Activated T-cell treated with anti-CD3 and anti-CD28 coated beads for 1 hour (primary cell): ENCODE measurements around the gene GRIK4.

Experiments
- DNase-seq: peaks from one replicate; pipeline ENCODE4 v3.0.0-alpha.2; 2020; ENCODE audit warnings: low read depth

The GRIK4 gene

DNA sequence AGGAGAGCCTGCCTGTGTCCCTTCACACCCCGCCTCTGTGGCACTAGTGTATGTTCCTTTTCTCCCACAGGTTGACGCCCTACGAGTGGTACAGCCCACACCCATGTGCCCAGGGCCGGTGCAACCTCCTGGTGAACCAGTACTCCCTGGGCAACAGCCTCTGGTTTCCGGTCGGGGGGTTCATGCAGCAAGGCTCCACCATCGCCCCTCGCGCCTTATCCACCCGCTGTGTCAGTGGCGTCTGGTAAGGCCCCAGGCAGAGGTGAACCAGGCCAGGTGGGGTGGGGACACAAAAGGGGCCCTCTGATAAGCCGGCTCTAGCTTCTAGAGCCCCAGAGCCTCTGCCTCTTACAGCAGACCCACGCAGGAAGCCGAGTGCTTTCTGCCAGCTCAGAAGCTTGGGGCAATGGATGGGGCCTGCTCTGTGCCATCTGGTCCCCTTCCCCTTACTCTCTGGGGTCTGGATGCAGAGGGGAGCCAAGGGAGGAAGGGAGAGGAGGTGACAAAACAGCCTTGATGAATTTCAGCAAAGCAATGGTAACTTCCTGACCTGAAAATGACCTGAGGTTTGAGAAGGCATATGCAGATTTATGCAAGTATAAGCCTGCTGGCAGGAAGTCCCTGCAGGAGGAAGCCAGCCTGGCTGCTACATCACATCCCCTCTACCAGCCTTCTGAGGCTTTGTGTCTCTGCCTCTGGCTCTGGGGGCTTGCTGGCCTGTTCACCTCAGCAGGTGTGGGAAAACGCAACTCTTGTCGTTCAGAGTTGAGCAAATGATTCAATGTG, 445.4 kb downstream of the GRIK4 start:
- no peak for DNase-seq

DNA sequence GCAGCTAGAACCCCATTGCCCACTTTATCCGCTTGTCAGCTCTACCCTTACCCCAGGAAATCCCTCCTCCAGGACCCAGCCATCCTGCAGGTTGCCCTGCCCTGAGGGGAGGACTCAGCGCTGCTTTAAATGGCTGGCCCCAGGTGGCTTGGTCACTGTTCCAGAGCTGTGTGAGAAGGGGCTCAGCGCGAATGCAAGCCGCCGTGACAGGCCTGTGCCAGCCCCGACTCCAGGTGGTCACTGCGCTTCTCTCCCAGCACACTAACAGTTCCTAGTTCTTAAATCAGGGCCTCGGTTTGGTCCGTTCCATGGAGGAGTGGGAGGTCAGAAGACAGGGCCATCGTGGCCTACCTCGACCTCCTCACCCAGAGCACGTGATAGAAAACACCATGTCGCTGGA, 446.6 kb downstream of the GRIK4 start:
- DNase-seq = no peak

DNA sequence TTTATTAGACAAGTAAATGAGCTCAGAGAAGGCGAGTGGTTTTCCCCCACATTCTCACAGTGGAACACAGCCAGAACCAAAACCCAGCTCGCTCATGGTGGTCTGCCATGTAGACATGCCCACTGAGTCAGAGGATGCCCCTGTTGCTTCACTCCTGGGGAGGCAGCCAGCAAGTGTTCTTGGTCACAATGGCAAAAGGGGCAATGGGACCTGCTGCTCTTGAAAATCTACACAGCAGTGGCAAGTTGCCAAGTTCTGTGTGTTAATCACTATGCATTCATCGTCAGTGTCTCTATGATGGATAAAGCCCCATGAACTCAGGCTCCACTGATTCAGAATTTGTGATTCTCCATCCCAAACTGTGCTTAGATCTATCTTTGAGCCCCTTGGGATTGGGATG, 447.6 kb downstream of the GRIK4 start:
- DNase-seq = no peak

DNA sequence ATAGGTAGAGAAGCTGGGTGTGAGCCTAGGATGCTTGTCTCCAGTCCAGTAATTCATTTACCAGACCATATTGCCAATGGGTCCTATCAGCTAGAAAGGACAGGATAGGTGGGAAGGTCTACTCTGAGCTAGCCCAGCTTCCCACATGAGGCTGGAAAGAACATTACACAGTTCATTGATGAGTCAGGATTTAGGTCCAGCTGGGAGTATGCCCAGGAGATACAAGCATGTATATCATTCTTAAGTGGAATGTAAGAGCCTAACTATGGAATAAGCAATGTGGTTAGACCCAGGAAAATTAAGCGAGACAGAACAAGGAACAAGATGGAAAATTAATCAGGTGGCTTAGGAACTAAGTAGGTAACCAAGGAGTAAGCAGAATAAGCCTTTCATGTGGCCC, 453.3 kb downstream of the GRIK4 start:
- DNase-seq = no peak

DNA sequence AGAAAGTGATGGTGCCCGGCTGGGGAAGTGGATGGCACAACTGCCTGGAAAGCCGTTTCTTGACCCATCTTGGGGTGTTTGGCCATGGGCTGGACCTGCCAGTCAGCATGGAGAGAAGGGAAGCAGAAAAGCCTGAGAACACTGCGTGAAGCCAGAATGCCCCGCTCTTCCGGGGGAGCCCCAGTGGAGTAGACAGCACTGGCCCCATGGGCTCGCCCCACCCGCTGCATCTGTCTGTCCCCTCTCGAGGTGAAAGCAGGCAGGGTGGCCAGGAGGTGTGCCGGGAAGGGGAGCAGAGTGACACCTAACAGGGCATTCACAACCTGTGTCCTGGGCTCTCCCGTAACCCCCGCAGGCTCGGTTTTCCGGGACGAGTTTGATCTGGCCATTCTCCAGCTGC, 455.3 kb downstream of the GRIK4 start:
- DNase-seq = no peak

DNA sequence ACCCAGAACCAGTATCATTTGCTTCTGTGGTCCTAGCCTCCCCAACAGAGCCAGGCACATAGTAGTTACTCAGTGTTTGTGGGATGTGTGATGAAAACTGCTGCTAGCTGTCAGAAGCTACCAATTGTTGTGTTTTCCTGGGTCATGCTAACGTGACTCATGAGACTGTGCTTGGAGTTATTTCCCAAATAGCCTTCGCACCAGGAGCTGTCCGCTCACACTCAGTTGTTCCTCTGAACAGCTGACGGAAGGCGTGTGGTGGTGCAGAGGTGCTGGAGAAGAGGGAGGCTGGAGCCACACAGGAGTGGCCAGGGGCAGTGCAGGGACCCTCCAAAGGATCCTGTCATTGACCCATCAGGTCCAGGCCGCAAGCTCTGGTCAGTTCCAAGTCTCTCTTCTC, 458.4 kb downstream of the GRIK4 start:
- DNase-seq = no peak

DNA sequence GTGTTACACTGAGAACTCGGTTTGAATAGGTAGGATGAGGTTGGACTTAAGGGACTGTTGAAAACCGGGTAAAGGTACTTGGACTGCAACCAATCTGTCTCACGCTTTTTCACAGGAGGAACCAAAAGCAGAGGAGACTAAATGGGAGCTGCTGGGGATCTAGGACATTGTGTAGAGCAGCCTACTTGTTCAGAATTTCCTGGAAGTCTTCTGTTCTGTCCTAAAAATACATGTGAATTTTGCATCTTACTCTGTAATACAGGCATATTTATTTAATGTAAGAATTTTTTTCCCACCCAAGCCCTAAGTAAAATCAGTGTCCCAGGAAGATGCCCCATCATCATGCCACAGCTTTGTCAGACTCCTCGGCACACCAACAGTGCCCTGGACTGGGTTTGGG, 460.3 kb downstream of the GRIK4 start:
- no peak for DNase-seq

DNA sequence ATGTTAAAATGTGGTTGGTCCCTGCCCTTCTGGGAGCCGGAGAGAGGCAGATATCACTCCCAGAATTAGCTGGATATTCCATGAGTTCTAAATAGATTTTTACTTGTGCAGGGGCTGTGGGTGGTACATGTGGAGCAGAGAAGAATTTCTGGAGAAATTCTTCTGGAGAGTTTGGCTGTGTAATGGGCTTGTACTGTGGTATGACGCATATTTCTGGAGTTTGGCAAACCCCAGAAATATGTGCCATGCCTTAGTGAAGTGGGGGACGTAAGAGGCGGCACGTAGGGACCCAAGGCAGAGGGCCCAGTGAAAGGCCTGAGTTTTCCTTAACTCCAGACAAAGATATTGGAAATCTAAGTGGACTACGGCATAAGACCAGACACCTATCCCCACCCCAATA, 461.1 kb downstream of the GRIK4 start:
- DNase-seq = no peak

DNA sequence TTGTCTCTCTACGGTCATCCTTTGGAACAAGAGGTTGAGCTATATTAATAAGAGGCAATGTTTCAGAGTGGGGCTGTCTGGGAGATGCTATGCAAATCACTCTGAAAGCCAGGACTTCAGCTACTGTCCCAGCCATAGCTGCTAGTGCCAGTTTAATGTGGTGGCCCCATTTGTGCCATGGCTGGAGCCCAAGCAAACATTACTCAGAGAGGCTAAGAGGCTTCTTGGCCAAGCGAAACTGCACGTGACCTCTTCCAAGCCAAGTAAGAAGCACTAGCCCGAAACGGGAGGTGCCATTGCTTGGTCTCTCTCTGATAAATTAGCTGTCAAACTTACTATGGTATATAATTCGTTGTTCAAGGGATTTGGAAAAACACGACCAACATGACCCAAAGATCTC, 462.0 kb downstream of the GRIK4 start:
- DNase-seq = no peak

DNA sequence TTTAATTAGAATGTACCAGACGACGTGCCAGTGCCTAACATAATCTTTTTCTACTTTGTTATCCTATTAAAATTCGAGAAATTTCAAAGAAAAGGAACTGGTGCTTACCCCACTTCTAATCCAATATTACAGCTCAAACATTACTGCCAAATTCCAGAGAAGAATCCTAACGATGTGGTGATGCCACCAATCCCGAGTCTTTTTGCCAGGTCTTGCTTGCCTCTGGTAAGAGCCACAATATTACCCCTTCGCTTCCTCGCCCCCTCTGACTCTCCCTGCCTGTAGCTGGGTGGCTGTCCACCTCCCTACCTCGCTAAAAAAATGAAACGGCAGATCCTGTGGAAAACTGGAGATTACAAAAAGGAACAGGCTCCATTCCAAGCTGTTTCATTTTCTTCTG, 462.9 kb downstream of the GRIK4 start:
- DNase-seq = no peak

DNA sequence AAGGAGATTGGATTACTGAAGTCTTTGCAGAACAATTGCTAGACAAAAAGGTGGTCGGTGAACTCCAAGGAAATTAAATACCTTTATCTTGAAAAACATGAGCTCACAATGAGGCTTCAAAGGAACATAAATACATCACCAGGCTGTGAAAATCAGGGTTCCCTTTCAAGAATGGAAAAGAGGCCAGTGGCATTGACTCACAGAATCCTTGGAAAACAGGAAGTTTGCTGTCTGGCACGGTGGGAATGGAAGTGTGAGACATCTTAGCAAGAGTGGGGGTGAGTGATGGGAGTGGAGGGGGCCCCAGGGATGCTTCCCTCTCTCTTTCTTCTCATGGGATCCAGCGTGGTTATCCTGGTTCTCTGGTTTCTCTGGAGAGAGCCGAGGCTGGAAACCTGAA, 463.4 kb downstream of the GRIK4 start:
- DNase-seq = no peak

DNA sequence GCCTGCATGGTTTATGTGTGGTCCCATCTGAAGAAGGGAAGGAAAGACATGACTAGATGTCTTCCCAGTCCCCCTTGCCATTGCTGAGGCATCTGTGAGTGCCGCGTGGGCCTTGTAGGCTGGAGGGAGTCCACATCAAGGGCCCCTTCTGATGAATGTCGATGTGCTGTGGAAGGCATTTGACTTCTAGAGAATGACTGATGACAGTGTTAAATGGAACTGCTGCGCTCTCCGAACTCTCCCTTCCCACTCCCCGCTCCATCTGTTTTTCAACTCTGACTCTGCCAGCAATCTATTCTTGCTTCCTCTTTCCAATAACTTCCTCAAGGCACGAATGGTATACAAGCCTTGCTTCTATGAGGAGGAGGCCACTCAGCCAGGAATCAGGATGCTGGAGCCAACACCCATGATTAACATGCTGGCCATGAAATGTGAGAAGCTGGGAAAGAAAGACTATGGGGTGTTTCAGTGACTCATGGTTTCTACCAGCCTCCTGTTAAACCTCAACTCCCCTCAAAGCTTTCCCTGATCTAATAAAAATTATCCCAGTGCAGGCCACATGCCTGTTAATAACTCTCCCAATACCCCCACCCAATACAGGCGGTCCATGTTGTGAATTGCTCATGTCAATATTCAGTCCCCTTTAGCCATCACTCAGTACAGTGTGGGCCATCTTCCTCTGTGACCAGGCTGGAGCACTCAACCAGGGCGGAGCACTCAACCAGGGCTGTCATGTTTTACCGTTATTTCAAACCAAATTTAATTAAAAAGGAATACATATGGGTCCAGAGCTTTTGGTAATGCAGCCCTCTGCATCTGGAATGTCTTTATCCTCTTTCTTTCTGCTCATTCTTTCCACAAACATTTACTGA, 466.0 kb downstream of the GRIK4 start:
- no peak for DNase-seq

DNA sequence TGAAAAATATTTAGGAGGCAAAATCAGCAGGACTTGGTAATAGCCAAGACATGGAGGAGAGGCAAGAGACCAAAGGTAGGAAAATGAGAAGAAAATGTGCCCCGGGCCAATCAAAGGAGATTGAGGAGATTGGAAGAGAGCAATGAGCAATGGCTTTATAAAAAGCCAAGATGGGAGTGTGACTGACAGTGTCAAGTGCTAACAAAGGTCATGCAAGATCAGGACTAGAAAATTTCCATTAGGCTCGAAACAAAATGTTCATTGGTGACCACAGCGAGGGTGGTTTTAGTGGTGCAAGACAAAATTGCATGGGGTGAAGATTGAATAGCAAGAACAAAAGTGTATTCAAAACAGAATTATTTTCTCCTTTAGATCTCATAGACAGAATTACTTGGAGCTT, 467.2 kb downstream of the GRIK4 start:
- no peak for DNase-seq

DNA sequence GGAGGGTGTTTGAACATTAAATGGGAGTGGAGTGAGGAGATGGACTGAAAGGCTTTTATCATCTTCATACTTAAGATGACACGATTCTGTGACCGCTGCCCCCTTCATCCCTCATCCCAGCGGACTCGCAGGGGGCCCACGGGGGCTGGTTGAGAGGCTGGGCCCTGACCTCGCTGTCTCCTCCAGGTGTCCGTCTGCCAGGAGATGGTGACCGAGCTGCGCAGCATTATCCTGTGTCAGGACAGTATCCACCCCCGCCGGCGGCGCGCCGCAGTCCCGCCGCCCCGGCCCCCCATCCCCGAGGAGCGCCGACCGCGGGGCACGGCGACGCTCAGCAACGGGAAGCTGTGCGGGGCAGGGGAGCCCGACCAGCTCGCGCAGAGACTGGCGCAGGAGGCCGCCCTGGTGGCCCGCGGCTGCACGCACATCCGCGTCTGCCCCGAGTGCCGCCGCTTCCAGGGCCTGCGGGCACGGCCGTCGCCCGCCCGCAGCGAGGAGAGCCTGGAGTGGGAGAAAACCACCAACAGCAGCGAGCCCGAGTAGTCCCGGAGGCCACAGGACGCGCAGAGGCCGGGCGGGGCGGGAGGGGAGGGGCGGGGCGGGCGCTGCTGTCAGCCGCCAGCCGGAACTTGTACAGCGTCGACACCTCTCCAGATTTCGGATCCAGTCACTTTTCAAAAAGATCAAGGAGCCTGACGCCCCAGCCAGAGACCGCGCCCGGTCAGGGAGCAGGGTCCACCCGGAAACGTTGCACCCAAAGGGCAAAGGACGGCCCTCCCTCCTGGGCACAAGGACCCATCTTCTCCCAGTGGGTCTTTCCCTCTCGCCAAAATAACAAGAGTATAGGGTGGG, 474.4 kb downstream of the GRIK4 start:
- DNase-seq = peak; percentile 8

DNA sequence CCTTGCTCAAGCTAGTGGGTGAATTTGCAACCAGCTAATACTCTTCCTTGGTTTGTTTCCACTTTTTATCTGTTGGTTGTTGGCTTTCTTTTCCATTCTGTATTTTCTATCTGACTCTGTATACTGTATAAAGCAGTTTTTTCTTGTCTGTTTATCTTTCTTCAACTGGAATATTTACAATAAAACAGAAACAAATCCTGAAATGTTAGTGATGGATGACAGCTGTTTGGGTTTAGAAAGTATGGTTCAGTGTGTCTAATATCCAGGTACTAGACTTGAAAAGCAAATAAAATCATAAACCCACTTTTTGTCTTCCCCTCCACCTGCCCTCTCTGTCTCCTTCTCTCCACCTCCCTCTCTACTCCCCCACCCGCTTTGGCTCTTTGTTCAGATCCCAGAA, 477.1 kb downstream of the GRIK4 start:
- DNase-seq = no peak

DNA sequence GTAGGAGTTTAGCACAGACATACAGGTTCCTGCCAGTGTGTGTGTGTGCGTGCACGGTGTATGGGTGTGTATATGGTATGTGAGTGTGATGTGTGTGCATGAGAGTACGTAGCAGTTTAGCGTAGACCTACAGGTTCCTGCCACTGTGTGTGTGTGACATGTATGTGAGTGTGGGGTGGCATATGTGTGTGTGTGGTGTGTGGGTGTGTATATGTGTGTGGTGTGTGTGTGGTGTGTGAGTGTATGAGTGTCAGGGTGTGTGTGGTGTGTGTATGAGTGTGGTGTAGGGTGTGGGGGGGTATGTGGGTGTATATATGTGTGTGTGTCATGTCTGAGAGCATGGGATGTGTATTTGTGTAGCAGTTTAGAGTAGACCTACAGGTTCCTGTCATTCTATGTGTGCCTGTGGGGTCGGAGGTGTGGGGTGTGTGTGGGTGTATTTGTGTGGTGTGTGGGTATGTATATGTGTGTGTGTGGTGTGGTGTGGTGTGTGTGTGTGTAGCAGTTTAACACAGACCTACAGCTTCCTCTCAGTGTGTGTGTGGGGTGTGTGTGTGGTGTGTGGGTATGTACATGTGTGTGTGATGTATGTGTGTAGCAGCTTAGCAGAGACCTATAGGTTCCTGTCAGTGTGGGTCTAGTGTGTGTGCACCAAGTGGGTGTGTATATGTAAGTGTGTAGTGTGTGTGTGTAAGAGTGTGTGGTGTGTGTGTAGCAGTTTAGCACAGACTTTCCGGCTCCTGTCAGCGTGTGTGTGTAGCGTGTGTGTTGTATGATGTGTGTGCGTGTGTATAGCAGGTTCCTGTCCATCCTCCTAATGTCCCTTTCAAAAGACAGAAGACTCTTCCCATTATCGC, 480.5 kb downstream of the GRIK4 start:
- DNase-seq = no peak

DNA sequence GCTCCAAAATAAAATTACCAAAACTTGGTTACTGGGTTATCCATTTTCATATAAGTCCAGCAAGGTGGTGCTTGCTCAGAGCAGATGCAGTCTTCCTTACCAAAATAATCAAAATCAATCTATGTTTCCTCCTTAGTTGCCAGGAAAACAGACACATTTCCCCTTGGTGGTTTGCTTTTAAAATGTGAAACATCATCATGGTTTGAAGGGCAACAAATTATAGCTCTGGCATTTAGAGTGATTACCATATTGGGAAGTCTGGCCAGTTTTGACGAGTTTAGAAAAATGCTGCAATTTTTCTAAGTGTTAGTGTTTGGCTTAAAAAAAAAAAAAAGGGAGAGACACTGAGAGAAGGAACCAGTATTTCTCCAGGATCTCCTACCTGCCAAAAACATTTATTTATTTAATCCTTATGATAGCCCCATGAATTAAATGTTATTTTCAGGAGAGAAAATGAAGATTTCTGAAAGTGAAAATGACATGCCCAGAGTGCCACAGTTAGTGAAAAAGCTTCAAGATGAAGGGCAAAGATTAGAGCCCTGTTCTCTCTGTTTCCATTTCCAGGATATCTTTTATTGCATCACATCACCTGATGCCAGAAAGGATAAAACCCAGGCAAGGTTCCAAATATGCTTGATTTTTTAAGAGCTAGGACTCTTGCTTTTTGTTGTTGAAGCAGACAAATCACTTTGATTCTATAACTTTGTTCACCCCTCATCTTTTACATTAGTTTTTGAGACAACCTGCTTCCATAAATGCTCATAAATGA, 482.7 kb downstream of the GRIK4 start:
- no peak for DNase-seq

DNA sequence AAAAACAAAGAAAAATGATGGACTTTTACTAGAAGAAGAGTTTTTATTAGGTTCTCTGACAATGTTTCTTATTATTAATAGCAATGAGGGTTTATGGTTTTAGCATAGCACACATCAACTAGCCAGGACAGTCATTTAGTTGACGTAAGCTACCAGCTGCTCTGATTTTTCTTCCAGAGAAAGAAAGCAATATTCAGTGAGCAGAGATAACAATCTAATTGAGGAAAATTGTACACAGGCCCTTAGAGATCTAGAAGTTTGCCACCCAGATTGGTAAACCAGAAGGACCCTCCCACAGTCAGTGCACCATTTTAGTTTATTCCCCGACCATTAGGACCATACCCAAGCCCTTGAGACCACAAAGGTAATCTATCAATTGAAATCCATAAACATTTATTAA, 483.6 kb downstream of the GRIK4 start:
- no peak for DNase-seq

DNA sequence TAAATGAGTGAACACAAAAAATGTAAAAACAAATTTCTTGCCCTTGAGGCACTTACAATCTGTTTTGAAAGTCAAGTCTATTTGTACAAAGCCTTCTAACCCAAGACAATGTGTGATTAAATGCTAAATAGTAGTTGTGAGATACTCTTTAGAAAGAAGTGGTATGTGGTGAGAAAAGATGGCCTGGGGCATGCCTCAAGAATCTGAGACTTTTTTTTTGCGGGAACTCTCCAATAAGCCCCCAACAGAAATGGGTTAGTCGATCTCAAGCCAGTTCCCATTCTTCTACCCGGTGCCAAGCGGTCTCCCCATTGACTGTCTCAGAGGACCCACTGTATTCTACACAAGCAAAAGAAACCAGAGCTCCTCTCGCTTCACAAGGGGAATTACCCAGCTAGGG, 485.4 kb downstream of the GRIK4 start:
- DNase-seq = no peak

DNA sequence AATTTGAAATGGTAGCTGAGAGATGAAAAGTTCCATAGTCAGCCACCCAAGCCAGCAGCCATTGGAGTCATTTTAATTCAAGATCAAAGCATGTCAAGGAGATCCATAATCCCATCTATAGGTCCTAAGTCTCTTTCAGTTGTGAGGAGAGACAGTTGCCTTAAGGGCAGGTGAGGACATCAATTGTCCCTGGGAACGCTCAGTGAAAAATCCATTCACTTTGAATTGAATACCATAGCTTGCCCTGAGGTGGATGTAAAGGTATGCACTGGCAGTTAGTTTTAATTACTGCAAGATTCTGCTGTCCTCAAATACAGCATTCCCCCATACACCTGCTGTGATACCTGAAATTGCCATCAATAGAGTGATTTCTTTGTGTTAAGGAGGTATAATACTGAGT, 487.0 kb downstream of the GRIK4 start:
- no peak for DNase-seq
